IMR-90 (cell line): ENCODE data around the gene ADGRD1. TPM values are rescaled to one million over a fixed set of nuclear protein-coding genes. Genes with fewer than 3 reads are reported as not detected.

Source experiments
- ATAC-seq: fragments of 200-7000 bp; cut with Tn5 transposase; 2 replicates; pipeline ENCODE4 v1.9.1; 2020; ENCODE audit warnings: low read depth, mild to moderate bottlenecking, moderate library complexity
- BruUV-seq: library from RNA; stranded (reverse); fragments of 400-500 nt; replicated peaks from 2 replicates; lab custom pipeline; 2021; lab: Mats Ljungman, UMichigan
- CTCF ChIA-PET: fragments of 300-600 bp; formaldehyde crosslinking; extraction: SDS; loops from one replicate; lab custom pipeline; 2021; ENCODE audit warnings: antibody characterized with exemption; lab: Yijun Ruan, JAX
- POLR2A ChIA-PET: fragments of 300-600 bp; sonication (Branson Sonifier 250); formaldehyde crosslinking; loops from one replicate; lab custom pipeline; 2022; ENCODE audit warnings: antibody characterized with exemption; ENCODE audit not compliant: unreplicated experiment; lab: Charles Lee
- DNase-seq: peaks from one replicate; pipeline ENCODE4 v3.0.0; 2013
- H2AFZ ChIP-seq: replicated peaks from 2 replicates; pipeline ENCODE3; 2013; ENCODE audit warnings: low read length, mild to moderate bottlenecking; ENCODE audit not compliant: poor library complexity
- H2AK5ac ChIP-seq: 2 replicates; pipeline ENCODE4 v1.6.1; 2013; ENCODE audit warnings: low read depth, low read length, inconsistent platforms
- H2AK9ac ChIP-seq: replicated peaks from 2 replicates; pipeline ENCODE3; 2013; ENCODE audit warnings: mild to moderate bottlenecking, low read depth, low read length, moderate library complexity; ENCODE audit not compliant: poor library complexity
- H2BK120ac ChIP-seq: 2 replicates; pipeline ENCODE4 v1.6.1; 2013; ENCODE audit warnings: low read depth, low read length, inconsistent platforms
- H2BK15ac ChIP-seq: 3 replicates; pipeline ENCODE4 v1.6.1; 2013; ENCODE audit warnings: low read depth, low read length, inconsistent platforms
- H2BK20ac ChIP-seq: 2 replicates; pipeline ENCODE4 v1.6.1; 2013; ENCODE audit warnings: low read depth, mild to moderate bottlenecking, inconsistent platforms, low read length, moderate library complexity
- H2BK5ac ChIP-seq: 2 replicates; pipeline ENCODE4 v1.6.1; 2013; ENCODE audit warnings: mild to moderate bottlenecking, low read depth, low read length, inconsistent platforms; ENCODE audit not compliant: poor library complexity, severe bottlenecking
- H3K14ac ChIP-seq: replicated peaks from 2 replicates; pipeline ENCODE4 v1.6.1; 2013; ENCODE audit warnings: low read depth, low read length, inconsistent platforms
- H3K18ac ChIP-seq: 2 replicates; pipeline ENCODE4 v1.6.1; 2013; ENCODE audit warnings: low read depth, low read length, control low read depth
- H3K23ac ChIP-seq: 2 replicates; pipeline ENCODE4 v1.6.1; 2013; ENCODE audit warnings: low read depth, low read length, inconsistent platforms
- H3K27ac ChIP-seq: 2 replicates; pipeline ENCODE4 v1.5.1; 2013; ENCODE audit warnings: mild to moderate bottlenecking, control low read depth, low read length; ENCODE audit not compliant: insufficient read depth
- H3K27me3 ChIP-seq: 2 replicates; pipeline ENCODE4 v1.6.1; 2013; ENCODE audit warnings: low read length; ENCODE audit not compliant: control insufficient read depth, insufficient read depth
- H3K36me3 ChIP-seq: 2 replicates; pipeline ENCODE4 v1.6.1; 2013; ENCODE audit warnings: low read length, mixed read lengths; ENCODE audit not compliant: control insufficient read depth, insufficient read depth
- H3K4ac ChIP-seq: 2 replicates; pipeline ENCODE4 v1.6.1; 2013; ENCODE audit warnings: low read depth, low read length, inconsistent platforms
- H3K4me1 ChIP-seq: 2 replicates; pipeline ENCODE4 v1.6.1; 2013; ENCODE audit warnings: low read length, mixed read lengths; ENCODE audit not compliant: control insufficient read depth, insufficient read depth
- H3K4me2 ChIP-seq: 2 replicates; pipeline ENCODE4 v1.6.1; 2013; ENCODE audit warnings: low read depth, mild to moderate bottlenecking, control low read depth, low read length, moderate library complexity
- H3K4me3 ChIP-seq: 2 replicates; pipeline ENCODE4 v1.5.1; 2013; ENCODE audit warnings: low read depth, mild to moderate bottlenecking, control low read depth, low read length, moderate library complexity; ENCODE audit not compliant: insufficient read depth
- H3K56ac ChIP-seq: 2 replicates; pipeline ENCODE4 v1.6.1; 2013; ENCODE audit warnings: low read length, inconsistent platforms; ENCODE audit not compliant: insufficient read depth; ENCODE audit errors: extremely low read depth
- H3K79me1 ChIP-seq, 2 experiments: 2 replicates each; pipeline ENCODE4 v1.6.1; 2013; ENCODE audit warnings: low read length in 2 of 2, inconsistent platforms in 1 of 2, low read depth in 1 of 2
- H3K9ac ChIP-seq: 2 replicates; pipeline ENCODE4 v1.6.1; 2013; ENCODE audit warnings: low read depth, low read length, control low read depth
- H3K9me1 ChIP-seq: 2 replicates; pipeline ENCODE4 v1.6.1; 2013; ENCODE audit warnings: low read length, inconsistent platforms; ENCODE audit not compliant: insufficient read depth
- H3K9me3 ChIP-seq: 2 replicates; pipeline ENCODE4 v1.6.1; 2013; ENCODE audit warnings: low read length; ENCODE audit not compliant: control insufficient read depth, insufficient read depth
- H4K20me1 ChIP-seq: 2 replicates; pipeline ENCODE4 v1.6.1; 2013; ENCODE audit warnings: low read length, inconsistent platforms; ENCODE audit not compliant: insufficient read depth
- H4K5ac ChIP-seq: 2 replicates; pipeline ENCODE4 v1.6.1; 2013; ENCODE audit warnings: mild to moderate bottlenecking, low read depth, low read length, control low read depth
- H4K8ac ChIP-seq, 2 experiments: 2 replicates each; pipeline ENCODE4 v1.6.1; 2013; ENCODE audit warnings: low read depth in 2 of 2, low read length in 2 of 2, control low read depth in 1 of 2, inconsistent platforms in 1 of 2
- H4K91ac ChIP-seq: 2 replicates; pipeline ENCODE4 v1.6.1; 2013; ENCODE audit warnings: low read depth, low read length, inconsistent platforms; ENCODE audit not compliant: insufficient read depth
- BHLHE40 ChIP-seq: fragments of 150-350 bp; IDR thresholded peaks from 2 replicates; pipeline ENCODE4 v1.6.1; 2016; ENCODE audit warnings: mild to moderate bottlenecking, low read depth, low read length
- WGBS, 2 experiments: methylation state at CpG; one replicate each; pipeline versions ENCODE4 v1.1.5 to v1.1.7; 2013; ENCODE audit warnings: missing lambda C conversion rate in 2 of 2; ENCODE audit not compliant: insufficient read length in 1 of 2; ENCODE audit errors: extremely low coverage in 2 of 2; 5-methylcytosine and 5-hydroxymethylcytosine counted together
- dilution Hi-C: fragments of 300-500 bp; cut with HindIII; formaldehyde crosslinking; loops from one replicate; pipeline ENCODE4 v1.14.3; 2018; ENCODE audit warnings: low sequenced_read_pairs; ENCODE audit not compliant: unreplicated experiment
- in situ Hi-C: fragments of 300-500 bp; cut with MboI; formaldehyde crosslinking; loops from 3 replicates; pipeline ENCODE4 v1.14.3; 2019; ENCODE audit warnings: low sequenced_read_pairs, inconsistent platforms, mixed read lengths
- intact Hi-C: fragments of 100-400 bp; cut with micrococcal nuclease; formaldehyde crosslinking; loops from 2 replicates; pipeline ENCODE4 v1.10.0; 2022
- polyA plus RNA-seq, 3 experiments: library from polyadenylated mRNA; depleted of rRNA; stranded (reverse); fragments of >200 nt; gene quantifications; 2 replicates each; pipeline ENCODE4 v1.2.3, GENCODE V29; 2012; ENCODE audit warnings: low replicate concordance in 1 of 3
- total RNA-seq: library from RNA; depleted of rRNA; stranded (reverse); fragments of >200 nt; gene quantifications from 2 replicates; pipeline ENCODE4 v1.2.3, GENCODE V29; 2012
- TF ChIP-seq, protein P1 (sequence below): conservative IDR thresholded peaks from 2 replicates; pipeline ENCODE4 v1.5.1; 2012; ENCODE audit warnings: mild to moderate bottlenecking, low read depth, low read length, improper control_type of control experiment

ADGRD1 gene
- total and polyA plus RNA-seq, 2 of the 4 experiments (the other 2 are of a cell fraction), result not detected

GRCh38 chr12:131136539-131136872 lies 182.8 kb downstream of the ADGRD1 start:
- H3K23ac ChIP-seq, result no peak overlapping the region
- no peak overlapping the region for H3K56ac ChIP-seq
- no peak overlapping the region for H4K8ac ChIP-seq
- H3K9ac ChIP-seq, result no peak overlapping the region
- H3K36me3 ChIP-seq, result no peaks in the 10 kb centered on the region
- no peaks in the 10 kb centered on the region for H3K9me1 ChIP-seq
- no peak overlapping the region for H2AK9ac ChIP-seq
- no peak overlapping the region for H3K4me3 ChIP-seq
- BruUV-seq, result no TSS peak
- in situ Hi-C loops, result no loop called here
- H3K27ac ChIP-seq, result no peak overlapping the region
- H3K4me1 ChIP-seq, result no peaks in the 10 kb centered on the region
- no peaks in the 10 kb centered on the region for H4K20me1 ChIP-seq
- no peak overlapping the region for H2BK5ac ChIP-seq
- H3K4ac ChIP-seq, result no peak overlapping the region
- ATAC-seq (no peak), DNase-seq (no peak)
- H4K5ac ChIP-seq, result no peak overlapping the region
- ChIA-PET POLR2A (no interaction called here), CTCF (no interaction called here)
- no peak for TF ChIP-seq BHLHE40
- TF ChIP-seq, protein P1, sequence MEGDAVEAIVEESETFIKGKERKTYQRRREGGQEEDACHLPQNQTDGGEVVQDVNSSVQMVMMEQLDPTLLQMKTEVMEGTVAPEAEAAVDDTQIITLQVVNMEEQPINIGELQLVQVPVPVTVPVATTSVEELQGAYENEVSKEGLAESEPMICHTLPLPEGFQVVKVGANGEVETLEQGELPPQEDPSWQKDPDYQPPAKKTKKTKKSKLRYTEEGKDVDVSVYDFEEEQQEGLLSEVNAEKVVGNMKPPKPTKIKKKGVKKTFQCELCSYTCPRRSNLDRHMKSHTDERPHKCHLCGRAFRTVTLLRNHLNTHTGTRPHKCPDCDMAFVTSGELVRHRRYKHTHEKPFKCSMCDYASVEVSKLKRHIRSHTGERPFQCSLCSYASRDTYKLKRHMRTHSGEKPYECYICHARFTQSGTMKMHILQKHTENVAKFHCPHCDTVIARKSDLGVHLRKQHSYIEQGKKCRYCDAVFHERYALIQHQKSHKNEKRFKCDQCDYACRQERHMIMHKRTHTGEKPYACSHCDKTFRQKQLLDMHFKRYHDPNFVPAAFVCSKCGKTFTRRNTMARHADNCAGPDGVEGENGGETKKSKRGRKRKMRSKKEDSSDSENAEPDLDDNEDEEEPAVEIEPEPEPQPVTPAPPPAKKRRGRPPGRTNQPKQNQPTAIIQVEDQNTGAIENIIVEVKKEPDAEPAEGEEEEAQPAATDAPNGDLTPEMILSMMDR, result no peak
- intact Hi-C loops, result no loop called here
- no peak overlapping the region for H2BK20ac ChIP-seq
- no peak overlapping the region for H3K18ac ChIP-seq
- no peaks in the 10 kb centered on the region for H3K79me1 ChIP-seq
- no peak overlapping the region for H3K4me2 ChIP-seq
- WGBS, 2 experiments, result 50% methylated on average over 1 of the region's 13 CpGs; no CpG with 5 or more reads in 1 of the 2 experiments
- peaks cover 54% of the 10 kb centered on the region for H3K9me3 ChIP-seq
- dilution Hi-C loops, result no loop called here
- H2AFZ ChIP-seq, result no peak overlapping the region
- no peak overlapping the region for H2AK5ac ChIP-seq
- H4K91ac ChIP-seq, result no peak overlapping the region
- no peaks in the 10 kb centered on the region for H3K27me3 ChIP-seq
- H2BK120ac ChIP-seq, result no peak overlapping the region
- no peak overlapping the region for H2BK15ac ChIP-seq
- no peak overlapping the region for H3K14ac ChIP-seq
